Heart left ventricle (tissue), 16 donors: ENCODE results near the gene HDAC4. TPM values are rescaled to one million over a fixed set of nuclear protein-coding genes. Genes with fewer than 3 reads are reported as not detected.
A peak's percentile ranks its signal among the peaks of the same experiment; 100 is the strongest.

ENCODE experiments used
- ATAC-seq, 4 donors: fragments of 200-7000 bp; cut with Tn5 transposase; one replicate each; pipeline ENCODE4 v1.9.1; 2020 to 2022; ENCODE audit warnings: moderate library complexity in 4 of 4, mild to moderate bottlenecking in 3 of 4, moderate number of reproducible peaks in 1 of 4
- DNase-seq, 5 donors: peaks; one replicate each; pipeline ENCODE4 v3.0.0-alpha.2; 2020
- H3K27ac ChIP-seq, 12 donors: fragments of 200-600 bp; sonication (generic) in 4 of 12; one replicate each; pipeline versions ENCODE4 v1.5.0 to v1.8.0; 2016 to 2022; ENCODE audit warnings: mild to moderate bottlenecking in 2 of 12
- H3K27me3 ChIP-seq, 9 donors: fragments of 200-600 bp; sonication (generic) in 2 of 9; one replicate each; pipeline versions ENCODE4 v1.5.1 to v1.8.0; 2016 to 2022; ENCODE audit warnings: mild to moderate bottlenecking in 3 of 9
- H3K36me3 ChIP-seq, 9 donors: fragments of 200-600 bp; sonication (generic) in 2 of 9; one replicate each; pipeline versions ENCODE4 v1.5.0 to v1.8.0; 2018 to 2022; ENCODE audit warnings: mild to moderate bottlenecking in 2 of 9
- H3K4me1 ChIP-seq, 12 donors: fragments of 200-600 bp; sonication (generic) in 4 of 12; one replicate each; pipeline versions ENCODE4 v1.5.0 to v1.8.0; 2016 to 2022; ENCODE audit warnings: mild to moderate bottlenecking in 3 of 12
- H3K4me3 ChIP-seq, 12 donors: fragments of 200-600 bp; sonication (generic) in 4 of 12; one replicate each; pipeline versions ENCODE4 v1.5.0 to v1.8.0; 2017 to 2022; ENCODE audit warnings: mild to moderate bottlenecking in 9 of 12, moderate library complexity in 4 of 12
- H3K9me3 ChIP-seq, 12 donors: fragments of 200-600 bp; sonication (generic) in 4 of 12; one replicate each; pipeline versions ENCODE4 v1.5.0 to v1.8.0; 2016 to 2022; ENCODE audit warnings: mild to moderate bottlenecking in 1 of 12
- POLR2A ChIP-seq, 2 donors: fragments of 450-650 bp; IDR thresholded peaks; one replicate each; pipeline ENCODE4 v1.6.1; 2017; ENCODE audit warnings: antibody characterized with exemption in 2 of 2, mild to moderate bottlenecking in 2 of 2, moderate library complexity in 2 of 2
- WGBS, 4 donors: extraction: QIAGEN DNeasy Blood & Tissue Kit in 2 of 4; methylation state at CpG; one replicate each; pipeline versions ENCODE4 v1.1.5 to v1.1.7; 2013 to 2018; 5-methylcytosine and 5-hydroxymethylcytosine counted together
- intact Hi-C, 10 donors: fragments of 100-400 bp; cut with DNase I; formaldehyde crosslinking; loops; one replicate each; pipeline versions ENCODE4 v1.11.1 to v1.14.2; 2022
- polyA plus RNA-seq, 2 donors: library from polyadenylated mRNA; stranded (reverse); fragments of 200-250 nt; gene quantifications; one replicate each; pipeline ENCODE4 v1.2.3, GENCODE V29; 2013
- total RNA-seq, 9 donors: library from RNA; depleted of rRNA in 2 of 9; stranded (reverse); fragments of >200 nt in 2 of 9; fragmentation: NEBNext Ultra II Directional in 3 of 9; extraction: Animal tissue kit (Norgen Biotek cat#: 25700) in 3 of 9; gene quantifications; one replicate each; pipeline versions ENCODE4 v1.1.0 to v1.2.4, GENCODE V29; 2016 to 2023
- TF ChIP-seq, protein P1 (sequence below), 12 donors: fragments of 200-600 bp; sonication (generic) in 4 of 12; IDR thresholded peaks; one replicate each; pipeline versions ENCODE4 v1.5.0 to v1.8.0; 2018 to 2022; ENCODE audit warnings: antibody characterized with exemption in 12 of 12, mild to moderate bottlenecking in 5 of 12
- donor health status: ischemic (EF 13 %, LVEDD 7.1; RV severe dilation, severe dysfunction).
- donor health status: healthy with polysubstance abuse.
- donor health status: DM: no; HTN: yes; CAD: no.
- donor health status: DM: no; HTN: no; CAD: no.
- donor health status: ischemic (EF 25% LVEDD 6.9; RV normal size, moderate dysfunction).
- donor health status: ischemic (EF 25% LVEDD 5.7; RV mildly dilated, moderate dysfunction).
- donor health status: healthy.
- donor health status: DM: yes; HTN: yes; CAD: no.
- donor health status: ischemic (EF 35%, LVEDD 5.7; RV mildly dilated, moderate dysfunction).
- donor health status: nonischemic (EF 11% LVEDD 7.7; RV severe dilation, severe dysfunction).
- donor health status: DM: yes; HTN: yes; CAD: no.
- donor health status: PGD.
- donor health status: ischemic (EF 29% LVEDD 5.4; RV normal size, mild dysfunction).
- donor health status: nonischemic (EF 23%, LVEDD 6.1; RV moderate dilation, normal function).

Gene HDAC4
- total and polyA plus RNA-seq, 11 donors, result 13.9 to 37.6 (median 27.5) TPM

DNA sequence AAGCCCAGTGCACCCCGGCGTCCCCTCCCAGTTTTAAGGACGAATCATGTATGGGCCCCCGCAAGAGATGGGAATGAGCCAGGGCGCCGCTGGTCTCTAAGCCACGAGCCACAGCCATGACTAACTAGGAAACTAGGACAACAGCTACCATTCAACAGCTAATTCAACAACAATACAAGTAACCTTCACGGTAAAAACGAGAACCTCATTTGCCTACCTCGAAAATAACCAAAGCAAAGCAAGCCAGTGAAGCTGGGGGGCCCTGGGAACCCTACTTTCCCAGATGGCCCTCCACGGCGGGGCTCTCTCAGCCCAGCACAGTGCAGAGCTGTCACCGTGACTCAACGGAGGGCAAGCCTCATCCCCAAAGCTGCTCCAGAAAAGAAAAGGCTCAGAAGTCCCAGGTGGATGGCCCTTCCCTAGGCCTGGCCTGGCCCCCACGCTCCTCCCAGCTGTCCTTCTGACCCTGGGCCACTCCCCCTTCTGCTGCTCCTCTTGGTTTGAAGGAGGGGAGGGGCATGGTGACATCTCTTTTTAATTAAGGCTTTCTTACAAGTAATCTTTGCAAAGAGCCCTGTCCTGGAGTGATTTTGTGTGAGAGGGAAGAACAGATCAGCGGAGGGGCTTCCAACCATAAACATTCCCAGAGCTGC lies 126.3 kb downstream of the HDAC4 start:
- H3K36me3 ChIP-seq, result no peaks in the 10 kb centered on the region
- no peaks in the 10 kb centered on the region for H3K27me3 ChIP-seq
- peak overlapping the region in 10 of 12 donors; percentile 24 to 91 (median 78) for H3K27ac ChIP-seq
- DNase-seq (peak in 2 of 5 donors; percentile 49 to 71), ATAC-seq (peak; percentile 24 to 58 (median 52))
- peak overlapping the region in 8 of 12 donors; percentile 1 to 46 (median 14) for H3K4me3 ChIP-seq
- TF ChIP-seq, protein P1, sequence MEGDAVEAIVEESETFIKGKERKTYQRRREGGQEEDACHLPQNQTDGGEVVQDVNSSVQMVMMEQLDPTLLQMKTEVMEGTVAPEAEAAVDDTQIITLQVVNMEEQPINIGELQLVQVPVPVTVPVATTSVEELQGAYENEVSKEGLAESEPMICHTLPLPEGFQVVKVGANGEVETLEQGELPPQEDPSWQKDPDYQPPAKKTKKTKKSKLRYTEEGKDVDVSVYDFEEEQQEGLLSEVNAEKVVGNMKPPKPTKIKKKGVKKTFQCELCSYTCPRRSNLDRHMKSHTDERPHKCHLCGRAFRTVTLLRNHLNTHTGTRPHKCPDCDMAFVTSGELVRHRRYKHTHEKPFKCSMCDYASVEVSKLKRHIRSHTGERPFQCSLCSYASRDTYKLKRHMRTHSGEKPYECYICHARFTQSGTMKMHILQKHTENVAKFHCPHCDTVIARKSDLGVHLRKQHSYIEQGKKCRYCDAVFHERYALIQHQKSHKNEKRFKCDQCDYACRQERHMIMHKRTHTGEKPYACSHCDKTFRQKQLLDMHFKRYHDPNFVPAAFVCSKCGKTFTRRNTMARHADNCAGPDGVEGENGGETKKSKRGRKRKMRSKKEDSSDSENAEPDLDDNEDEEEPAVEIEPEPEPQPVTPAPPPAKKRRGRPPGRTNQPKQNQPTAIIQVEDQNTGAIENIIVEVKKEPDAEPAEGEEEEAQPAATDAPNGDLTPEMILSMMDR (IDR thresholded peaks at IDR 0.05), result no peak
- TF ChIP-seq POLR2A (IDR thresholded peaks at IDR 0.05), result no peak
- intact Hi-C loops, result loop anchor here in 1 of 10 donors (1.0 kb wide), 1 partner anchor 28 kb away; no protein-coding TSS in a partner anchor
- WGBS, 4 donors, result 84 to 89% (median 87%) methylated on average over 16 of the region's 16 CpGs
- peaks cover 3 to 67% (median 45%) of the 10 kb centered on the region in 12 donors for H3K4me1 ChIP-seq
- no peaks in the 10 kb centered on the region for H3K9me3 ChIP-seq

DNA sequence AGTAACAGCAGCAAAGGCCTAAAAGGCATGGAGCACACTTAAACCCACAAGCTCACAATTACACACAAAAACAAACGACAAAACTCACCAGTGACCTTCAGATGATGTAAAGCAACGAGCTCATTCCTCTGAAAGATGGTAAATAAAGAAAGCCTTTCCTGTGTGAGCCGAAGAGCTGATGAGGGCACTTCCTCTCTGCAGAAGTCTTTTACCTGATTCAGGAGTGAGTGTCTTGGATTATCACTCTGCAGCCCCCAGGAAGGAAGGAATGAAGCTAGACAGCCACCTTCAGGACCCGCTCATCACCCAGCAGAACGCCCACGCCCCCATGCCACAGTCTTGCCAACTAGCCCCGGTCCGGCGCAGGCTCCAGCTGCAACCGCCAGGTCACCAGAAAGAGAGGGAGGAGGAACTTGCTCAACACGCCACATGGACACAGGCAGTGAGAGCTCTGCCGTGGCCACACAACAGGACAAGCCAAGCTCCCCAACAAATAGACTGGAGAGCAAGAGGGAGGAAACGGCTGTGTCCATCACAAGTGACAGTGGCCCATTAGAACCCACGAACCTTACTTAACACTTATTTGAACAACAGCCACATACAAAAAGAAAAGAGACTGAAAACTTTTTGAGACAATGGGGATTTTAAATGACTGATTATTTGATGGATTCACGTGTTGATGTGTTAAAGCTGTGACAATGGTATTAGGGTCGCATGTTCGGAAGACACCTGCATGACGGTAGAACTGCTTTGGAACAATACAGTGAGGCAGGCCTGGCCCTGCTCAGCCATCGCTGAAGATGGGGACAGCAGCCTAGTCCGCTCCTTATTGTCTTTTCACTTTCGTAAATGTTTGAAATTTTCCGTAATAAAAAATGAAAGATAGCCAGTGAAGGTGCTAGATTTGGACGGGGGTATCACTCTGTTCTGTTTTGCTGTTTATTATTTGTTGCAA lies 127.3 kb downstream of the HDAC4 start:
- ATAC-seq (no peak), DNase-seq (peak in 2 of 5 donors; percentile 34 to 37)
- Histone ChIP-seq H3K4me3 (no peak overlapping the region), H3K27ac (peak overlapping the region in 4 of 12 donors; percentile 48 to 91 (median 86)), H3K36me3 (no peaks in the 10 kb centered on the region), H3K9me3 (no peaks in the 10 kb centered on the region), H3K4me1 (peaks cover 5 to 67% (median 39%) of the 10 kb centered on the region in 12 donors), H3K27me3 (no peaks in the 10 kb centered on the region)
- intact Hi-C loops, result loop anchor here in 1 of 10 donors (1.0 kb wide), 1 partner anchor 29 kb away; no protein-coding TSS in a partner anchor
- WGBS, 4 donors, result 86 to 89% (median 87%) methylated on average over 23 of the region's 23 CpGs
- TF ChIP-seq, protein P1 (IDR thresholded peaks at IDR 0.05), result no peak
- TF ChIP-seq POLR2A (IDR thresholded peaks at IDR 0.05), result no peak

DNA sequence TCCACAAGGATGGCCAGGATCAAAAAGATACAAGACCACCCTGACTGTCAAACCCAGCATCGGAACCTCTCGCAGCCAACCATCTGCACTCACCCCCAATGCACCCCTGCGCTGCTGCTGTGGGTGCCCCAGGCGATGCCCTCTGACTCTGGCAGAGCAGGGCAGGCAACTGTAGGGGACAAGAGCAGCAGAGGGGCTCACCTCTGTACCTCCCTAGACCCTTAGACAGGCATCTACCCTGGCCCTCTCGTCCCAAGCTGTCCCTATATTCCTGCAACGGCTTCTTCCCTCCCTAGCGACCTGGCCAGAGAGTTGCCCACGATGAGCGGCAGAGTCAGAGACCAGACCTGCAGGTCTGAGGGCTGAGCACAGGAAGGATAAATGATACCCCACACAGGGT lies 128.2 kb downstream of the HDAC4 start:
- H3K27ac ChIP-seq, result no peak overlapping the region
- peaks cover 14 to 72% (median 47%) of the 10 kb centered on the region in 12 donors for H3K4me1 ChIP-seq
- ATAC-seq, result no peak

More for the DNA sequence above, 128.2 kb downstream of the HDAC4 start:
- no peaks in the 10 kb centered on the region for H3K27me3 ChIP-seq
- no peak overlapping the region for H3K4me3 ChIP-seq
- TF ChIP-seq, protein P1 (IDR thresholded peaks at IDR 0.05), result no peak
- TF ChIP-seq POLR2A (IDR thresholded peaks at IDR 0.05), result no peak
- no peaks in the 10 kb centered on the region for H3K36me3 ChIP-seq
- intact Hi-C loops, result no loop called here
- peak in 1 of 5 donors; percentile 13 for DNase-seq
- no peaks in the 10 kb centered on the region for H3K9me3 ChIP-seq
- WGBS, 4 donors, result 94 to 98% (median 96%) methylated on average over 9 of the region's 9 CpGs
